Breast epithelium (tissue), 4 donors: Measurements from ENCODE around the gene ZDHHC4. TPM values are rescaled to one million over a fixed set of nuclear protein-coding genes. Genes with fewer than 3 reads are reported as not detected.
A peak's percentile ranks its signal among the peaks of the same experiment; 100 is the strongest.

Experiments
- DNase-seq, 2 donors: peaks; one replicate each; pipeline ENCODE4 v3.0.0-alpha.2; 2019; ENCODE audit warnings: low spot score in 2 of 2
- H3K27ac ChIP-seq, 2 donors: fragments of 200-600 bp; sonication (generic) in 1 of 2; one replicate each; pipeline ENCODE4 v1.5.1; 2016 to 2019; ENCODE audit warnings: mild to moderate bottlenecking in 1 of 2
- H3K27me3 ChIP-seq, 2 donors: fragments of 200-600 bp; sonication (generic) in 1 of 2; one replicate each; pipeline versions ENCODE4 v1.5.1 to v1.6.0; 2017 to 2019; ENCODE audit warnings: control low read depth in 1 of 2, mild to moderate bottlenecking in 1 of 2
- H3K36me3 ChIP-seq: fragments of 200-600 bp; one replicate; pipeline ENCODE4 v1.5.1; 2019
- H3K4me1 ChIP-seq, 2 donors: fragments of 200-600 bp; sonication (generic); one replicate each; pipeline ENCODE4 v1.5.1; 2016 to 2019; ENCODE audit warnings: control low read depth in 1 of 2
- H3K4me3 ChIP-seq, 3 donors: fragments of 200-600 bp; sonication (generic); 1 replicate in 2 of 3; 2 replicates in 1 of 3; pipeline ENCODE4 v1.5.1; 2016 to 2019; ENCODE audit warnings: mild to moderate bottlenecking in 3 of 3, moderate library complexity in 2 of 3
- H3K9me3 ChIP-seq, 2 donors: fragments of 200-600 bp; sonication (generic) in 1 of 2; one replicate each; pipeline ENCODE4 v1.5.1; 2016 to 2019; ENCODE audit warnings: control low read depth in 1 of 2
- CTCF ChIP-seq, 3 donors: fragments of 450-650 bp; IDR thresholded peaks; one replicate each; pipeline ENCODE4 v1.5.1; 2016 to 2017; ENCODE audit warnings: antibody characterized with exemption in 3 of 3, mild to moderate bottlenecking in 3 of 3, moderate library complexity in 3 of 3
- POLR2A ChIP-seq: fragments of 450-650 bp; IDR thresholded peaks from one replicate; pipeline ENCODE4 v1.6.1; 2016; ENCODE audit warnings: antibody characterized with exemption, mild to moderate bottlenecking, moderate library complexity
- POLR2AphosphoS5 ChIP-seq, 3 donors: sonication (generic); formaldehyde crosslinking; IDR thresholded peaks; one replicate each; pipeline ENCODE4 v1.6.1; 2017; ENCODE audit warnings: antibody characterized with exemption in 3 of 3
- intact Hi-C: fragments of 100-400 bp; cut with DNase I; formaldehyde crosslinking; loops from one replicate; pipeline ENCODE4 v1.15.1; 2023; ENCODE audit warnings: low total_unique reads
- total RNA-seq, 3 donors: library from RNA; depleted of rRNA; stranded (reverse); fragments of >200 nt; gene quantifications; one replicate each; pipeline ENCODE4 v1.1.0, GENCODE V29; 2016

The ZDHHC4 gene
- total RNA-seq, 3 donors from 2014 or later = 43.2 to 60.6 (median 43.3) TPM

- Histone ChIP-seq H3K4me3 (no peak overlapping the region), H3K9me3 (no peaks in the 10 kb centered on the region), H3K27ac (no peak overlapping the region), H3K27me3 (no peaks in the 10 kb centered on the region), H3K36me3 (no peaks in the 10 kb centered on the region), H3K4me1 (no peaks in the 10 kb centered on the region)
- intact Hi-C loops = no loop called here
- no peak for TF ChIP-seq POLR2A
- no peak for TF ChIP-seq CTCF (IDR thresholded peaks at IDR 0.05)
- TF ChIP-seq POLR2AphosphoS5 (IDR thresholded peaks at IDR 0.05) = no peak
- DNase-seq = no peak
Measured at GRCh38 chr7:6608081-6608480, 30.8 kb downstream of the ZDHHC4 start.

GRCh38 chr7:6608794-6609193, 31.5 kb downstream of the ZDHHC4 start:
- intact Hi-C loops = no loop called here
- H3K4me3 ChIP-seq = no peak overlapping the region
- TF ChIP-seq POLR2AphosphoS5 (IDR thresholded peaks at IDR 0.05) (no peak), CTCF (IDR thresholded peaks at IDR 0.05) (no peak), POLR2A (no peak)
- H3K9me3 ChIP-seq = no peaks in the 10 kb centered on the region
- no peaks in the 10 kb centered on the region for H3K36me3 ChIP-seq
- no peak overlapping the region for H3K27ac ChIP-seq
- no peak for DNase-seq
- H3K27me3 ChIP-seq = no peaks in the 10 kb centered on the region
- no peaks in the 10 kb centered on the region for H3K4me1 ChIP-seq

- intact Hi-C loops = loop anchor here (2.0 kb wide), 1 partner anchor 38 kb away; no protein-coding TSS in a partner anchor
- DNase-seq = no peak
- Histone ChIP-seq H3K4me1 (no peaks in the 10 kb centered on the region), H3K4me3 (no peak overlapping the region), H3K27me3 (no peaks in the 10 kb centered on the region), H3K9me3 (no peaks in the 10 kb centered on the region), H3K36me3 (no peaks in the 10 kb centered on the region), H3K27ac (no peak overlapping the region)
- TF ChIP-seq POLR2A = no peak
- no peak for TF ChIP-seq POLR2AphosphoS5 (IDR thresholded peaks at IDR 0.05)
- no peak for TF ChIP-seq CTCF (IDR thresholded peaks at IDR 0.05)
Measured at GRCh38 chr7:6612819-6613218, 35.6 kb downstream of the ZDHHC4 start.

- Histone ChIP-seq H3K27me3 (no peaks in the 10 kb centered on the region), H3K4me1 (no peaks in the 10 kb centered on the region), H3K27ac (no peak overlapping the region), H3K36me3 (no peaks in the 10 kb centered on the region), H3K9me3 (no peaks in the 10 kb centered on the region), H3K4me3 (no peak overlapping the region)
- intact Hi-C loops = loop anchor here (2.0 kb wide), 1 partner anchor 37 kb away; no protein-coding TSS in a partner anchor
- TF ChIP-seq POLR2AphosphoS5 (IDR thresholded peaks at IDR 0.05) (no peak), CTCF (IDR thresholded peaks at IDR 0.05) (no peak), POLR2A (no peak)
- DNase-seq = no peak
Measured at GRCh38 chr7:6613706-6614105, 36.5 kb downstream of the ZDHHC4 start.

GRCh38 chr7:6614953-6615722, 37.9 kb downstream of the ZDHHC4 start, which contains the start of gene ZNF853:
TSS of gene ZNF853 (plus strand) at chr7:6615610. CDS start at chr7:6616175, 565 bp downstream.
- intact Hi-C loops = no loop called here
- Histone ChIP-seq H3K4me3 (peak within 1 kb of the TSS; percentile 56 to 94 (median 74)), H3K4me1 (no peaks in the 10 kb centered on the region), H3K9me3 (no peaks in the 10 kb centered on the region), H3K27ac (peak within 1 kb of the TSS in 1 of 2 donors; percentile 58), H3K36me3 (no peaks in the 10 kb centered on the region), H3K27me3 (no peaks in the 10 kb centered on the region)
- TF ChIP-seq POLR2AphosphoS5 (IDR thresholded peaks at IDR 0.05) (no peak), POLR2A (no peak), CTCF (IDR thresholded peaks at IDR 0.05) (no peak)
- DNase-seq = no peak
